SH-SY5Y (cell line): ENCODE data around the gene ATP8A1.

Experiments
- GATA2 ChIP-seq: IDR thresholded peaks from 2 replicates; pipeline ENCODE4 v1.6.1; 2011; ENCODE audit warnings: mild to moderate bottlenecking, low read depth, low read length
- GATA3 ChIP-seq: IDR thresholded peaks from 2 replicates; pipeline ENCODE4 v1.6.1; 2011; ENCODE audit warnings: low read depth, mild to moderate bottlenecking, low read length, moderate library complexity

DNA sequence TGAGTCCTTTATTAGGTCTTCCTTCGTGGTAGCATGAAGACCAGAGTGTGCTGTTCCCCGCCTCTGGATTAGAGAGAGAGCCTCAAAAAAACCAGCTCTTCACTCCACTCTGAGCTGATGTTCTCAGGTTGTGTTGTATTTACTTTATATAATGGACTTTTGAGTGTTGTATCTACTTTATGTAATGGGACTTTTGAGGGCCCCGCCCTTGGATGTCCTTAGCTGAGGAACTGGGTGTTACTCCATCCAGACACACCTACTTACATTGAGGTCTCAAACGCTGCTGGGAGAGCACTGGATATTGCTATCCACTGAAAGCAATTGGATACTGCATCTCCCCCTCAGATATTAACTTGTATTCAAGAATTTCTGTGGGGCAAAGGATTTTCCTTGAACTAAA lies 28.2 kb downstream of the ATP8A1 start:
- TF ChIP-seq GATA2 (no peak), GATA3 (no peak)
